HG03175 (cell line): Measurements from ENCODE around the gene TTC12.

Experiments used
- ATAC-seq: cut with Tn5 transposase; IDR thresholded peaks from one replicate; pipeline ENCODE4 v1.9.1; 2021; ENCODE audit warnings: mild to moderate bottlenecking, moderate library complexity; ENCODE audit not compliant: unreplicated experiment

TTC12 gene, protein sequence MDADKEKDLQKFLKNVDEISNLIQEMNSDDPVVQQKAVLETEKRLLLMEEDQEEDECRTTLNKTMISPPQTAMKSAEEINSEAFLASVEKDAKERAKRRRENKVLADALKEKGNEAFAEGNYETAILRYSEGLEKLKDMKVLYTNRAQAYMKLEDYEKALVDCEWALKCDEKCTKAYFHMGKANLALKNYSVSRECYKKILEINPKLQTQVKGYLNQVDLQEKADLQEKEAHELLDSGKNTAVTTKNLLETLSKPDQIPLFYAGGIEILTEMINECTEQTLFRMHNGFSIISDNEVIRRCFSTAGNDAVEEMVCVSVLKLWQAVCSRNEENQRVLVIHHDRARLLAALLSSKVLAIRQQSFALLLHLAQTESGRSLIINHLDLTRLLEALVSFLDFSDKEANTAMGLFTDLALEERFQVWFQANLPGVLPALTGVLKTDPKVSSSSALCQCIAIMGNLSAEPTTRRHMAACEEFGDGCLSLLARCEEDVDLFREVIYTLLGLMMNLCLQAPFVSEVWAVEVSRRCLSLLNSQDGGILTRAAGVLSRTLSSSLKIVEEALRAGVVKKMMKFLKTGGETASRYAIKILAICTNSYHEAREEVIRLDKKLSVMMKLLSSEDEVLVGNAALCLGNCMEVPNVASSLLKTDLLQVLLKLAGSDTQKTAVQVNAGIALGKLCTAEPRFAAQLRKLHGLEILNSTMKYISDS

DNA sequence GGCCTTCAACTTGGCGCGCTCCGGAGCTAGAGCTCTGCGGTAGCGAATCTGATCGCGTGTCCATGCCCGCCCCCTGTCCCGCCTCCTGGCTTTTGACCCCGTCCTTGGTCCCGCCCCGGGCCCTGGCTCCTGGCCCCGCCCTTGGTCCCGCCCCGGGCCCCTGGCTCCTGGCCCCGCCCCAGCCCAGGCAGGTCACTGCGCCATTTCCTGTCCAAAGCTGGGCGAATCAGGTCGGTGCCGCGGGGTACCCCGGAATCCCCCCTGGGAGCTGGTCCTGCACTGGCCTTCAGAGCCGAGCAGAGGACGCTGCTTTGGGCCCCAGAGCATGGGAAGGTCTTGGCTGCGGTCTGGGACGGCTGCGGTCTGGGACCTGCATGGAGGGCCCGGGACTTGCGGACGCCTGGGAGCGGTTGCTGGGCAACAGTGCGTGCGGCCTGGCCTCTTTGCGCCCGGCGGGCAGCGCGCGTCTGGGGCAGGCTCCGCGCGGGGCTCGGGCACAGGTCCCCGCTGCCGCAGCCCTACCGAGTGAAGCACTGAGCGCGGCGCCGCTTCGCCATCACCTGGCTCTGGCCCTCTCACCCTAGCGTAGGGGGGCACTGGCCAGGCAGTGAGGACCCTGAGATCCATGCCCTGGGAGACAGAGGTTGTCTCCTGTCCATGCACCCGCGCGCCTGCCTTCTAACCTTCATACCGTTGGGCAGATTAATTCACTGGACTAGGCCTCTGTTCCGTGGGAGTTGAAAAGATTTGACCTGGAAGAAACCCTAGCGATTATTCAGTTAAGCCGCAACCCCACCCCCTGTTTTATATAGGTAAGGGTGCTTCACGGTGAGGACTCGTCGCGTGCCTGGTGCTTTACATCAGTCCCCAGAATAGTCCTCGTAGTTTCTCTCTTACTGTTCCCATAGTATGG is at the start of gene TTC12:
Gene TTC12 (plus strand): TSS at position 195 of the 913 bp plus-strand sequence. CDS start 1,675 bp downstream, outside the sequence.
- peak; percentile 98 for ATAC-seq

DNA sequence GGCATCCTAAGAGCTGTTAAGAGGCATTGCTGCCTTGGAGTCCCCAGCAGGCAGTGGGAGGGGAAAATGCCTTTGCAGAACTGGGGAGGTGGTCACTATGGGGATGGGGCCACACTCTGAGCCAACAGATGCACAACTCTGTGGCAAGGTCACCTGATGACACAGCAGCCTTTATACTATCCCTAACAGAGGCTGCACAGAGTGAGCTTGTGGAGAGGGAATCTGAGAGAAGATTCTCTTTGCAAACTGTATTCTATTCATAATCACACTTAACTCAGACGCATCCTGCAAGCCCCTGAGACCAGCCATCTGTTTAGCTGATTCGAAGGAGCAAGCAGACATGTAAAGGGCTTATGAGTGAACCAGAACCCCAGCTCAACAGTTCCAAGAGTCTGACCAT is 49.0 kb upstream of the TTC12 start:
- no peak for ATAC-seq

DNA sequence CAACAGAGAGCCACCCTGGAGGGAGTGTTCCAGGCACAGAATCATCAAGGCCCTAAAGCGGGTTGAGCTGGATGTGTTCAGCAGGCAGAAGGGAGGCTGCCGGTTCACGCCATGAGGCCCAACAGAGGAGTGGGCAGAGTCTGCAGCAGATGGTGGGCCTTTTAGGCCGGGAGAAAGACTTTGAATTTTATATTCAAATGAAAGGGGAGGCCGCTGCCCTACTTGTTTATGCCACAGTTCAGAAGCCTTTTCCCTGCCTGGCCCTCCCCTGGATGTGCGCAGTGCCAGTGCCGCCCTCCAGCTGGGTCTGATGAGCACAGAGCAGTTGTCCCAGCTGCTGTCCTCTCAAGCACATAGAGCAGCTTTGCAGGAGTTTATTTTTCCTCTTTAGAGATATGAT is 46.9 kb upstream of the TTC12 start:
- no peak for ATAC-seq

DNA sequence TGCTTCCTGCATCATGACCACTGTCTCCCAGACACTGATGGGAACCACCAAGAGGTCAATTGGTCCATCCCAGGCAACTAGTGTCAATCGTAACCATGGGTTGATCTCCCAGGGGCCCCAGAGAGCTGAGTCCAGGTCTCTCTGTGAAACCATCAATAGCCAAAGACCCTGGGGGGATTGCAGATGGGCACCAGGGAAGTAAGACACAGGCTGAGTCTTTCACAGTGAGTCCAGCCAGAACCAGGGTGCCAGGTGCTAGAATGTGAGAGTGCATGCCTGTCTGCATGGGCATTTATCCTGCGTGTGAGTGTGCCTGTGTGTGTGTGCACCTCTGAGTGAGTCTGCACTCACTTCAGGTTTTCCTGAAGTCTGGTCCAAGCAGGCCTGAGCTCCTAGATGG is 45.3 kb upstream of the TTC12 start:
- ATAC-seq = no peak

DNA sequence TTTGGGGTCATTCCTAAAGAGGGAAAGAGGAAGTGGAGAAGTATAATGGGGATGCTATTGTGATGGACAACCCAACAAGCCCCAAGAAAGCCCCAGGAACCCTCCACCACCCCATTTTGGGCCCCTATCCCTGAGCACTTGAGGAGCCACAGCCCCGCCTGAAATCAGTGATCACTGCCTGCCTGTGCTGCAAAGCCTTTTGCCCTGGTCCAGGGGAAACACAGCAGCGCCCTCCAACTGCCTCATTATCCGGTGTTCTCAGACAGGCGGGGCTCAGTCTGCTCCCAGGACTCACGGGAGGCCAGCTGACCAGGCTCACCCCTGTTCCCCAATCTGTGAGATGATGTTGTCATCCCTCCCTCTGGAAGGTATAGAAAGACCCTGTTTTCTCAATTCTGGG is 44.7 kb upstream of the TTC12 start:
- no peak for ATAC-seq

DNA sequence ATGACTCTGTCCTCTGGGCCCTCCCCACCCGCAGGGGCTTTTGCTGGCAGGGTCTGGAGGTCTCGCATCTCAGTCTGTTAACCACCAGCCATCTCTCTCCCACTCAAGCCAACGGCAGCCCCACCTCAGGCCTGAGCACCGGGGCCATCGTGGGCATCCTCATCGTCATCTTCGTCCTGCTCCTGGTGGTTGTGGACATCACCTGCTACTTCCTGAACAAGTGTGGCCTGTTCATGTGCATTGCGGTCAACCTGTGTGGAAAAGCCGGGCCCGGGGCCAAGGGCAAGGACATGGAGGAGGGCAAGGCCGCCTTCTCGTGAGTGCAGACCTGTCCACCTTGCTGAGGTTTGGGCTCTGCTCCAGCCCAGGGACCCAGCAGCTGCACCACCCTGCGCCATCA is 44.3 kb upstream of the TTC12 start:
- ATAC-seq = no peak

DNA sequence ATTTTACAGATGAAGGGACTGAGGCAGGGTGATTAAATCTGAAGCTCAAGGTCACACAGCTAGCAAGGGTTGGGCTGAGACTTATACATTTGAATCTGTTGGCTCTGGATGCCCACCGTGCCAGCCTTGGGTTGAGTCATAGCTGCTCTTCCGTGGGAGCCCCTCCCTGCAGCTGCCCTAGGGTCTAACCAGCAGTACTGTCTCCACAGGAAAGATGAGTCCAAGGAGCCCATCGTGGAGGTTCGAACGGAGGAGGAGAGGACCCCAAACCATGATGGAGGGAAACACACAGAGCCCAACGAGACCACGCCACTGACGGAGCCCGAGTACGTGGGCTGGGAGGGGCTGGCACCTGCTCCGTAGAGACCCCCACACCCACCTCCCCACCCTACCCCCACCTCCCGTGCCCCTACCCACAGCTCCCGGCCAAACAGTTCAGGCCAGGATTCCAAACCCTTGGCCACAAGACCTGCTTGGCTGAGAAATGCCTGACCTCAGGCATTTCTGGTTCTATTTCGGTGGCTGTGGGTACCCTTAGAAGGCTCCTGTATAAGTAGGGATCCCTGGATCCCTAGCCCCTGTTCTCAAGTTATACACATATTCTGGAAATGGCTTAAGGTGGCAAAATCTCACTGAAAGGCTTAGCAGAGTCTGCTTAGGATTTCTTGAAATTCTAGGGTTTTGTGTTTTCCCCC is 42.7 kb upstream of the TTC12 start:
- ATAC-seq = no peak

DNA sequence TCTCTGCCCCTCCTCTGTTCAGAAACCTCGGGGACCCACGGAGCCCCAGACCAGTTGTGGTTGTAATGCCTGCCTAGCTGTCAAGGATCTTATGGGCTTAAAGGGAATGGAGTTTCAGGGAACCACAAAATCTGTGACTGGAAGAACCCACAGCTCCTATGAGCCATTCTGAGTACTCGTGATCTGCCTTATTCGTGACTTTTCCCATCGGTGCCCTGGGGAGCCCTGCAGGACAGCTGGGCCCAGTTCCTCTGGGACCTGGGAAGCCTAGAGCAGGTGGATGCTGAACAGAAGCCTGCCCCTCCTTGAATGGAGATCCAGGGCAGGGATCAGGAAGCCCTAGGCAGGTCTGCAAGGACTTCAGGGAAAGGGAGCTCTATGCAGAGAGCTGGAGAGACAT is 42.1 kb upstream of the TTC12 start:
- no peak for ATAC-seq

DNA sequence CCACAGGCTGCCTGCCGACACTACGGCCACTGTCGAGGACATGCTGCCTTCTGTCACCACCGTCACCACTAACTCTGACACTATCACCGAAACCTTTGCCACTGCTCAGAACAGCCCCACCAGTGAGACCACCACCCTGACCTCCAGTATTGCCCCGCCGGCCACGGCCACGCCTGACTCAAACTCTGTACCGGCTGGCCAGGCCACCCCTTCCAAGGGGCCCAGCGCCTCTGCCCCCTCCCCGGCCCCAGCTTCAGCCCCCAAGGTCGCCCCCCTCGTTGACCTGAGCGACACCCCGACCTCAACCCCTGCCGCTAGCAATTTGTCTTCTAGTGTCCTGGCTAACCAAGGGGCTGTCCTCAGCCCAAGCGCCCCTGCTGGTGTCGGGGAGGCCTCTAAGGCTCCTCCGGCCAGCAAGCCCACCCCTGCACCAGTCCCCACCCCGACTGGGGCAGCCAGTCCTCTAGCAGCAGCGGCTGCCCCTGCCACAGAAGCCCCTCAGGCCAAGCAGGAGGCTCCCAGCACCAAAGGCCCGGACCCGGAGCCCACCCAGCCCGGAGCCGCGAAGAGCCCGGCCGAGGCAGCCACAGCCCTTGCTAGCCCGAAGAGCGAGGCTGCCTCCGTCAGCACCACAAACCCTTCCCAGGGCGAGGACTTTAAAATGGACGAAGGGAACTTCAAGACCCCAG is 41.3 kb upstream of the TTC12 start:
- ATAC-seq = no peak

DNA sequence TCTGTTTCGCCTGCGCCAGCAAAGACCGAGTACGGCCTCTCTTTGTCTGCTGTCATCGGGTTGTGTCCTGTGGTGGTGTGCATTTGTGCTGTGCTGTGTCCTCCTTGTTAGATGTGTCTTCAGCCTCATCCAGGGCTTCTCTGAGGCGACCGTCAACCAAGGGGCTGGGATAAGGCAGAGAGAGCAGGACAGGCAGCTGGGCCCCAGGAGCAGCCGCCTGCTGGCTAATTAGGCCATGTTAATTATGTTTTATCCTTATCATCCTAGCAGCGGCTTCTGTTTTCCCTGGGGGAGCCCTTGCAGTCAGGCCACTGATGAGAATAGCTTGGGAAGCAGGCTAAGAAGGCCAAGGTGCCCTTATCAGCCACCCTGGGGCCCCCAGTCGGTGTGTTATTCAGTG is 40.7 kb upstream of the TTC12 start:
- ATAC-seq = no peak

DNA sequence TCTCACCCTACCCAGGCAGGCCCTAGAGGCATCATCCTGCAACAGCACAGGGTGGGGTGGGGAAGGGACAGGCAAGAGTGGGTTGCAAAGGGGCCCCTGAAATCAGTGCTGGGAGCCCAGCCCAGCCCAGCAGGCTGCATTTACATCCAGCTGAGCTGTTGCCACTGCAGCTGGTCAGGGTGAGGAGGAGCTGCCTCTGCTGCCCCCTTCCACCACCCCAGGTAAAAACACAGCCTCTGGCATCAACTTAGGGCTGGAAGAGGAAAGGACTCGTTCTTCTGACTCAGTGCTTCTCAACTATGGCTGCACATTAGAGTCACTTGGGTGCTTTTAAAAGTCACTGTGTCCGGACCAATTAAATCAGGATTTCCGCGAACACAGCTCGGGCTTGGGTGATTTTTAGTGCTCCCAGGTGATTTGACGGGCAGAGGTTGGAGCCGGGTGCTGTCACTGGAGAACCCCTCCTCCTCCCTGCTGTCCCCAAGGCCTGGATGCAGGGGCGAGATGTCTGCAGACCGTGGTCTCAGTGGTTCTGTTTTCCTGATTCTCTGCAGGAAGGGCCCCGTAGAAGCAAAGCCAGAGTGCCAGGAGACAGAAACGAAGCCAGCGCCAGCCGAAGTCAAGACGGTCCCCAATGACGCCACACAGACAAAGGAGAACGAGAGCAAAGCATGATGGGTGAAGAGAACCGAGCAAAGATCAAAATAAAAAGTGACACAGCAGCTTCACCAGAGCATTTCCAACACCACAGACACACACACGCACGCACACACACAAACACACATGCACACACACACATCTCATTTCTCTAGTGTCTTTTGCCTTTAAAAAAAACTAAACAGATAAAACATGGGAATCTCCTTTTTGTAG is 39.4 kb upstream of the TTC12 start:
- no peak for ATAC-seq

DNA sequence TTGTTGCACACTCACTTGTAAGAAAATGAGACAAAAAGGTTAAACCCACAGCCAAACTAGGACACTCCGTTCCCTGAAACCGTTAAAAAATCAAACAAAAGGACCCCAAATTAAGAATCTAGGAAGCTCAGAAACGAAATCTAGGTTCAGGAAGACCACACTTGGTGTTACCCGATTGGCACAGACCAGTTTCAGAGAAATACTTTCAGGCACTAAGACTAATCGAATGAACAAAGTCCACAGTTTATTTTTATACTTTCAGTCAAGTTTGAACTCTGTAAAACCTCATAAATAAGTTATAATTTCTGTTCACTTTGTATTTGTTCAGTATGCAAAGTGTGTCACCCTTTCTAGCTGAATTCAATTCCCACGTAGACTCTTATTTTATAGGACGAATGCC is 38.8 kb upstream of the TTC12 start:
- no peak for ATAC-seq

DNA sequence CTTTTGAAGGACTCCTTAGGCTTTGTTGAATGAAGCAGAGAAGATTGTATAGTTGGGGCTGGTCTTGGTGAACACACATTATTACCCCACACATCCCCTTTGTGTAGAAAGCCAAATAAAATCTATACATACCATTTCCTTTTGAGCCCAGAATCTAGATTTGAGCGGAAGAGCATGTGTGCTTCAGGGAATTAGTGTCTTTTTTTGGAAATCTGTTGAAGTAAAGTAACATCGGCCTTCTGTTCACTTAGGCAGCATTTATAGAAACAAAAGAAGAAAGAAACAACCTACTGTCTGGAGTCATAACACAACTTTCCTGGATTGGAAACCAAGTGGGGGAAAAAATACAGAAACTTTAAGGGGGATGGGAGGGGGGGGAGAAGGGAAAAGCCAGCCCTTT is 37.9 kb upstream of the TTC12 start:
- no peak for ATAC-seq

DNA sequence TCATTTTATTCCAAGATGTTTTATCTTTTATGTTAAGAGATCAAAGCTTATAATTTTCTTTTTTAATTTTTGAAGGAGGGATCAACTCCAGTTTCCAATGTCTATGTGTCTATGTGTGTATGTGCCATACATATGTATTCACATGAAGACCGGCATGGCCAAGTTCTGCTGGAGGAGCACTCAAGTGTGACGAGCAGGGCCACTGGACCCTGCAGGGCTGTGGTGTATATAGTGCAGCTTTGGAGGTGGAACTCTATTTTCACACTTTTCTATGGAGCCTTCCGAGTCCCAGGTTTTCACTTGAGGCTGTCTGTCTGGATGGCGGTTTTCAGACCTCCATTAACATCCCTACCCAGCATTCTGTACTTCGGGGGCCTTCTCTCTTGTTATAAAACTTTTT is 36.5 kb upstream of the TTC12 start:
- ATAC-seq = no peak

DNA sequence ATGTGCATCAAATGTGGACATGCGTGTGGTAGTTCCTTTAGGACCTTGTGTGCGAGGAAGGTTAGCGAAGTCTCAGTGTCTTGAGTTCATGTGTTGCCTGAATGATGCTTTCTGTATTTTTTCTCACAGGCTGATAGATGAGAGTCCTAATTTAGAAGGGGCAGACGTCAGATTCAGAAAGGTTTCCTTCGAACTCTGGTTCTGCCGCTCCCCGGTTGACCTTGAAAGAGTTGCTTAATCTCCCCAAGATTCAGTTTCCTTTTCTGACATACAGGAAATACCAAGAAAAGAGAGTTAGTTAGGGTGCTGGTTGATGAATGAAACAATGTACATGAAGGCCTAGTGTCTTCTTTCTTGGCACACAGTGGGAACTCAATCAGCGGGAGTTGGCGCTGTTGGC is 35.9 kb upstream of the TTC12 start:
- ATAC-seq = no peak

DNA sequence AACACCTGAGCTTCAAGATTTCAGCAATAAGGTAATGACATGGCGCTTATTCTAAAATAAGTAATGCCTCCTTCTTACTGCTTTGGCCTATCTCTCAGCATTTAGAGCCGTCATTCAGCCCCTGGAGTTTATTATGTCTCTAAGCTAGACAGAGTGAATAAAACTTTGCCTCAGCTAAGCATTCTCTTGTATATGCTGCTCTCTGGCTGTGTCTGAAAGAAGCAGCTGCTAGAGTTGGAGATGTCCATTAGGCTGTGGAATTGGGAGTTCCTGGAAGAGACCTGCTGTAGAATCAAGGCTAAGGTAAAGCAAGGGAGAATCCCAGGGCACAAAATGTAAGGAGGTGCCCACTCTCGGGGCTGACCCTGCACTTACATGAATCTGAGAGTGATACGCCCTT is 35.5 kb upstream of the TTC12 start:
- ATAC-seq = no peak

DNA sequence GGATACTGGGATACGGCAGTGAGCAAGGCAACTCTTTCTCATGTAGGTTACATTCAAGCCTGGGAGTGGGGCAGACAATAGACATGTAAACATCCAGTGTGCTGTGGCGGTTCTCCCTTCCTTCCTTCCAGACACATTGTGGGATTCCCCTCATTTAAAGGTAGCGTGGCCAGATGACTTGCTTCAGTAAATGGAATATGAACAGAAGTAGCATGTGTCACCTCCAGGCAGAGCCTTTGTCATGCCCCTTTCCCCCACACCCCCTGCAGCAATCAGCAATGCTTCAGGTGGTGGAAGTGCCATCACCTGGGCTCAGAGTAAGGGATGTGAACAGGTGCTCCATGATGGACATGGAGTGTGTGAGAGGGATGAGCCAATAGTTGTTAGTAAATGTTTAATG is 34.8 kb upstream of the TTC12 start:
- ATAC-seq = no peak

DNA sequence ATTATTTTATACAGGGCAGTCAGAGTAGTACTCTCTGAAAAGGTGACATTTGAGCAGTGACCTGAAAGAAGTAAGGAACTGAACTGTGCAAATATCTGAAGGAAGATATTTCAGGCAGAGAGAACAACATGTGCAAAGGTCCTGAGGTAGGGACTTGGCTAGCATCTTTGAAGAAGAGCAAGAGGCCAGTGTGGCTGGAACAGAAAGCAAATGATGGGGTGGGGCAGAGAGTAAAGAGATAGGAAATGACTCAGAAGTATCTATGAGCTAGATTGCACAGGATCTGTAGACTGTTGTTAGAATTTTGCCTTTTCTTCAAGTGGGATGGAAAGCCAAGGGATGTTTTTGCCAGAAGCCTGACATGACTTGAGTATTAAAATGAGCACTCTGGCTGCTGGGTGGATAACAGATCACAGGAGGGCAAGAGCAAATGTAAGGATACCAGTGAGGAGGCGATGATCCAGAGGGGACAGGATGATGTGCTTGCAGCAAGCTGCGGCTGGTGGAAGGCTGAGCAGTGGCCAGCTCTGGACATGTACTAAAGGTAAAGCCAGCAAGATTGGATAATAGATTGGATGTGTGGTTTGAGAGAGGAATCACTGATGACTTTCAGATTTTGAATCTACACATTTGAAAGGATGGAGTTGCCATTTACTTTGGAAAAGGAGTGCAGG is 33.2 kb upstream of the TTC12 start:
- ATAC-seq = no peak
